Activated CD8-positive, alpha-beta memory T cell treated with anti-CD3 and anti-CD28 coated beads, Interleukin-2, amount 10 ng/mL, durations not matched to agents 7 days and 5 days (primary cell): ENCODE data around the gene LAMA3. TPM values are rescaled to one million over a fixed set of nuclear protein-coding genes. Genes with fewer than 3 reads are reported as not detected.

Source experiments
- ATAC-seq: fragments of 150-1000 bp; cut with Tn5 transposase; one replicate; pipeline ENCODE4 v1.10.0; 2021; ENCODE audit warnings: moderate library complexity
- CTCF ChIA-PET: fragments of 350-600 bp; sonication (Branson Sonifier 250); formaldehyde crosslinking; loops from one replicate; lab custom pipeline; 2021; ENCODE audit warnings: antibody characterized with exemption; lab: Charles Lee
- DNase-seq: peaks from one replicate; pipeline ENCODE4 v3.0.0-alpha.2; 2020
- H3K27ac Mint-ChIP-seq: one replicate; pipeline ENCODE4 v1.8.0; 2021; ENCODE audit warnings: mild to moderate bottlenecking, mixed read lengths
- H3K27me3 Mint-ChIP-seq: one replicate; pipeline ENCODE4 v1.8.0; 2021; ENCODE audit warnings: mixed read lengths
- H3K36me3 Mint-ChIP-seq: one replicate; pipeline ENCODE4 v1.8.0; 2021; ENCODE audit warnings: mild to moderate bottlenecking, mixed read lengths
- H3K4me1 Mint-ChIP-seq: one replicate; pipeline ENCODE4 v1.8.0; 2021; ENCODE audit warnings: mixed read lengths
- H3K4me3 Mint-ChIP-seq: one replicate; pipeline ENCODE4 v1.8.0; 2021; ENCODE audit warnings: mild to moderate bottlenecking, moderate library complexity, mixed read lengths
- H3K9me3 Mint-ChIP-seq: one replicate; pipeline ENCODE4 v1.8.0; 2022; ENCODE audit warnings: low read depth, mixed read lengths
- total RNA-seq, 2 experiments: library from RNA; stranded (reverse); gene quantifications; one replicate each; pipeline ENCODE4 v1.2.3, GENCODE V29; 2021

Gene LAMA3
- total RNA-seq = under 1 TPM in 1 of 2 experiments, not detected in 1; 0.23 TPM

GRCh38 chr18:23689031-23689615 lies at the start of gene LAMA3:
TSS of gene LAMA3 (plus strand) at chr18:23689453. CDS start at chr18:23689684, 231 bp downstream.
- Mint-ChIP-seq H3K27me3 (peaks cover 65% of the 10 kb centered on the region), H3K9me3 (no peaks in the 10 kb centered on the region), H3K4me3 (peak within 1 kb of the TSS; percentile 53), H3K4me1 (peaks cover 10% of the 10 kb centered on the region), H3K36me3 (no peaks in the 10 kb centered on the region), H3K27ac (no peak within 1 kb of the TSS)
- CTCF ChIA-PET = no interaction called here
- no peak for DNase-seq
- ATAC-seq = peak; percentile 80

- no peak overlapping the region for H3K4me3 Mint-ChIP-seq
- ATAC-seq (no peak), DNase-seq (no peak)
- peaks cover 4% of the 10 kb centered on the region for H3K4me1 Mint-ChIP-seq
- H3K36me3 Mint-ChIP-seq = no peaks in the 10 kb centered on the region
- no peak overlapping the region for H3K27ac Mint-ChIP-seq
- CTCF ChIA-PET = interaction anchor here (1.2 to 1.3 kb wide), 3 partner anchors 8 to 278 kb away, joined by 3 to 4 read pairs (median 4); no protein-coding TSS in a partner anchor
- no peaks in the 10 kb centered on the region for H3K9me3 Mint-ChIP-seq
- peaks cover 36% of the 10 kb centered on the region for H3K27me3 Mint-ChIP-seq
Measured at GRCh38 chr18:23640052-23640451, 49.2 kb upstream of the LAMA3 start.

- DNase-seq (no peak), ATAC-seq (no peak)
- H3K27me3 Mint-ChIP-seq = peaks cover 30% of the 10 kb centered on the region
- H3K4me3 Mint-ChIP-seq = no peak overlapping the region
- CTCF ChIA-PET = interaction anchor here (0.9 to 1.3 kb wide), 2 partner anchors 10 to 12 kb away, joined by 3 read pairs; no protein-coding TSS in a partner anchor
- H3K9me3 Mint-ChIP-seq = no peaks in the 10 kb centered on the region
- H3K36me3 Mint-ChIP-seq = no peaks in the 10 kb centered on the region
- no peaks in the 10 kb centered on the region for H3K4me1 Mint-ChIP-seq
- H3K27ac Mint-ChIP-seq = no peak overlapping the region
Measured at GRCh38 chr18:23641143-23641720, 48.0 kb upstream of the LAMA3 start.

GRCh38 chr18:23641937-23642666 lies 47.2 kb upstream of the LAMA3 start:
- H3K27ac Mint-ChIP-seq = no peak overlapping the region
- H3K27me3 Mint-ChIP-seq = peaks cover 37% of the 10 kb centered on the region
- CTCF ChIA-PET = interaction anchor here (0.9 kb wide), 1 partner anchor 13 kb away, joined by 3 read pairs; no protein-coding TSS in a partner anchor
- H3K4me1 Mint-ChIP-seq = no peaks in the 10 kb centered on the region
- ATAC-seq (no peak), DNase-seq (no peak)
- H3K4me3 Mint-ChIP-seq = no peak overlapping the region
- H3K36me3 Mint-ChIP-seq = no peaks in the 10 kb centered on the region
- no peaks in the 10 kb centered on the region for H3K9me3 Mint-ChIP-seq

- H3K4me1 Mint-ChIP-seq = no peaks in the 10 kb centered on the region
- no peak overlapping the region for H3K4me3 Mint-ChIP-seq
- H3K27me3 Mint-ChIP-seq = peaks cover 38% of the 10 kb centered on the region
- CTCF ChIA-PET = no interaction called here
- ATAC-seq = no peak
- H3K36me3 Mint-ChIP-seq = no peaks in the 10 kb centered on the region
- no peaks in the 10 kb centered on the region for H3K9me3 Mint-ChIP-seq
- H3K27ac Mint-ChIP-seq = no peak overlapping the region
- no peak for DNase-seq
Measured at GRCh38 chr18:23643815-23644490, 45.3 kb upstream of the LAMA3 start.

GRCh38 chr18:23645568-23646175 lies 43.6 kb upstream of the LAMA3 start:
- no peaks in the 10 kb centered on the region for H3K4me1 Mint-ChIP-seq
- no peak overlapping the region for H3K27ac Mint-ChIP-seq
- CTCF ChIA-PET = no interaction called here
- peaks cover 38% of the 10 kb centered on the region for H3K27me3 Mint-ChIP-seq
- ATAC-seq (no peak), DNase-seq (no peak)
- no peaks in the 10 kb centered on the region for H3K36me3 Mint-ChIP-seq
- no peaks in the 10 kb centered on the region for H3K9me3 Mint-ChIP-seq
- no peak overlapping the region for H3K4me3 Mint-ChIP-seq

GRCh38 chr18:23646282-23646681 lies 43.0 kb upstream of the LAMA3 start:
- no peaks in the 10 kb centered on the region for H3K9me3 Mint-ChIP-seq
- H3K27ac Mint-ChIP-seq = no peak overlapping the region
- ATAC-seq = no peak
- H3K36me3 Mint-ChIP-seq = no peaks in the 10 kb centered on the region
- H3K4me3 Mint-ChIP-seq = no peak overlapping the region
- no peaks in the 10 kb centered on the region for H3K4me1 Mint-ChIP-seq
- no peak for DNase-seq
- peaks cover 40% of the 10 kb centered on the region for H3K27me3 Mint-ChIP-seq
- CTCF ChIA-PET = no interaction called here

- no peaks in the 10 kb centered on the region for H3K36me3 Mint-ChIP-seq
- no peak for ATAC-seq
- H3K27me3 Mint-ChIP-seq = peaks cover 45% of the 10 kb centered on the region
- H3K27ac Mint-ChIP-seq = no peak overlapping the region
- no peak for DNase-seq
- no peaks in the 10 kb centered on the region for H3K9me3 Mint-ChIP-seq
- CTCF ChIA-PET = interaction anchor here (1.0 to 1.8 kb wide), 2 partner anchors 9 to 15 kb away, joined by 4 read pairs; partner anchors contain the start of gene ANKRD29
- no peaks in the 10 kb centered on the region for H3K4me1 Mint-ChIP-seq
- H3K4me3 Mint-ChIP-seq = no peak overlapping the region
Measured at GRCh38 chr18:23648456-23648855, 40.8 kb upstream of the LAMA3 start.

- Mint-ChIP-seq H3K27ac (no peak overlapping the region), H3K27me3 (peaks cover 41% of the 10 kb centered on the region), H3K36me3 (no peaks in the 10 kb centered on the region), H3K4me3 (no peak overlapping the region), H3K4me1 (no peaks in the 10 kb centered on the region), H3K9me3 (no peaks in the 10 kb centered on the region)
- DNase-seq = no peak
- no peak for ATAC-seq
- CTCF ChIA-PET = no interaction called here
Measured at GRCh38 chr18:23648940-23649607, 40.2 kb upstream of the LAMA3 start.

GRCh38 chr18:23650968-23651927 lies 38.0 kb upstream of the LAMA3 start:
- Mint-ChIP-seq H3K27me3 (peaks cover 35% of the 10 kb centered on the region), H3K27ac (no peak overlapping the region), H3K4me3 (no peak overlapping the region), H3K9me3 (no peaks in the 10 kb centered on the region), H3K4me1 (no peaks in the 10 kb centered on the region), H3K36me3 (no peaks in the 10 kb centered on the region)
- no peak for DNase-seq
- ATAC-seq = no peak
- CTCF ChIA-PET = interaction anchor here (0.7 to 1.2 kb wide), 3 partner anchors 10 to 89 kb away, joined by 3 read pairs; no protein-coding TSS in a partner anchor

- Mint-ChIP-seq H3K36me3 (no peaks in the 10 kb centered on the region), H3K4me1 (no peaks in the 10 kb centered on the region), H3K9me3 (no peaks in the 10 kb centered on the region), H3K27me3 (peaks cover 33% of the 10 kb centered on the region), H3K27ac (no peak overlapping the region), H3K4me3 (no peak overlapping the region)
- CTCF ChIA-PET = interaction anchor here (0.8 kb wide), 1 partner anchor 90 kb away, joined by 3 read pairs; no protein-coding TSS in a partner anchor
- DNase-seq (no peak), ATAC-seq (no peak)
Measured at GRCh38 chr18:23652232-23652631, 37.0 kb upstream of the LAMA3 start.

- Mint-ChIP-seq H3K4me3 (no peak overlapping the region), H3K36me3 (peaks cover 3% of the 10 kb centered on the region), H3K4me1 (peaks cover 13% of the 10 kb centered on the region), H3K27me3 (peaks cover 54% of the 10 kb centered on the region), H3K27ac (no peak overlapping the region), H3K9me3 (no peaks in the 10 kb centered on the region)
- DNase-seq = no peak
- no peak for ATAC-seq
- CTCF ChIA-PET = no interaction called here
Measured at GRCh38 chr18:23658285-23658684, 31.0 kb upstream of the LAMA3 start.
